ENCODE results near the gene GSAP. TPM values are rescaled to one million over a fixed set of nuclear protein-coding genes. Genes with fewer than 3 reads are reported as not detected.

Gene GSAP
- polyA plus RNA-seq, 4 donors = 8.3 to 14.3 (median 11.2) TPM

Other genes with a start within 250 kb of the GSAP start
- gene FGL2, start 216.5 kb downstream of the GSAP start, polyA plus RNA-seq (ENCODE audit: insufficient read length in 4 of 4) = 10 to 100 TPM; 46.2 to 91.1 (median 67.3) TPM
- gene PTPN12, start 120.9 kb upstream of the GSAP start, polyA plus RNA-seq (ENCODE audit: insufficient read length in 4 of 4) = 100 to 1,000 TPM in 2 of 4 donors, 10 to 100 TPM in 2; 69.3 to 103 (median 94.4) TPM